Caco-2 (cell line): ENCODE results near the gene RRAS2. TPM values are rescaled to one million over a fixed set of nuclear protein-coding genes. Genes with fewer than 3 reads are reported as not detected.

Experiments
- BruUV-seq: library from RNA; stranded (reverse); fragments of 400-500 nt; replicated peaks from 2 replicates; lab custom pipeline; 2021; lab: Mats Ljungman, UMichigan
- CTCF ChIA-PET: fragments of 300-600 bp; sonication (Branson Sonifier 250); formaldehyde crosslinking; loops from one replicate; lab custom pipeline; 2022; ENCODE audit warnings: antibody characterized with exemption; lab: Charles Lee
- POLR2A ChIA-PET: fragments of 300-600 bp; sonication (Branson Sonifier 250); formaldehyde crosslinking; loops from one replicate; lab custom pipeline; 2022; ENCODE audit warnings: antibody characterized with exemption; lab: Charles Lee
- DNase-seq, 2 experiments: peaks; one replicate each; pipeline versions ENCODE4 v3.0.0 to v3.0.0-alpha.2; 2020 to 2022
- H3K27me3 ChIP-seq: replicated peaks from 2 replicates; pipeline ENCODE4 v1.6.0; 2011; ENCODE audit warnings: low read length; ENCODE audit not compliant: control insufficient read depth, insufficient read depth
- H3K36me3 ChIP-seq: 2 replicates; pipeline ENCODE4 v1.5.1; 2011; ENCODE audit warnings: low read length; ENCODE audit not compliant: control insufficient read depth, insufficient read depth
- H3K4me1 ChIP-seq: fragments of 250-450 bp; sonication (Bioruptor Pico); 2 replicates; pipeline ENCODE4 v1.5.1; 2020; ENCODE audit warnings: mild to moderate bottlenecking
- H3K4me3 ChIP-seq: 2 replicates; pipeline ENCODE4 v1.5.1; 2011; ENCODE audit warnings: low read depth, mild to moderate bottlenecking, control low read depth, low read length
- H3K9me3 ChIP-seq: fragments of 250-450 bp; sonication (Bioruptor Pico); 2 replicates; pipeline ENCODE4 v1.5.1; 2020; ENCODE audit warnings: mild to moderate bottlenecking, moderate library complexity
- H3K27ac Mint-ChIP-seq: one replicate; pipeline ENCODE4 v1.8.0; 2022; ENCODE audit warnings: mixed read lengths; ENCODE audit not compliant: unreplicated experiment
- H3K27me3 Mint-ChIP-seq: one replicate; pipeline ENCODE4 v1.8.0; 2022; ENCODE audit warnings: mixed read lengths; ENCODE audit not compliant: insufficient read depth, unreplicated experiment
- H3K36me3 Mint-ChIP-seq: one replicate; pipeline ENCODE4 v1.8.0; 2022; ENCODE audit warnings: mild to moderate bottlenecking, mixed read lengths; ENCODE audit not compliant: insufficient read depth, unreplicated experiment
- H3K4me1 Mint-ChIP-seq: one replicate; pipeline ENCODE4 v1.8.0; 2022; ENCODE audit warnings: low read depth, mixed read lengths; ENCODE audit not compliant: unreplicated experiment
- H3K4me3 Mint-ChIP-seq: one replicate; pipeline ENCODE4 v1.8.0; 2022; ENCODE audit warnings: mild to moderate bottlenecking, moderate library complexity, mixed read lengths; ENCODE audit not compliant: unreplicated experiment
- H3K9me3 Mint-ChIP-seq: one replicate; pipeline ENCODE4 v1.8.0; 2022; ENCODE audit warnings: mixed read lengths; ENCODE audit not compliant: unreplicated experiment
- intact Hi-C: fragments of 100-400 bp; cut with micrococcal nuclease; formaldehyde crosslinking; loops from one replicate; pipeline ENCODE4 v1.10.0; 2022; ENCODE audit not compliant: unreplicated experiment
- total RNA-seq: library from RNA; stranded (reverse); gene quantifications from 2 replicates; pipeline ENCODE4 v1.2.3, GENCODE V29; 2022
- TF ChIP-seq, protein P1 (sequence below), 2 experiments: fragments of 200-600 bp in 1 of 2; IDR thresholded peaks; 1 replicate in 1 of 2; 2 replicates in 1 of 2; pipeline versions ENCODE4 v1.5.1 to v1.8.0; 2011 to 2022; ENCODE audit warnings: antibody characterized with exemption in 1 of 2, control low read depth in 1 of 2, inconsistent platforms in 1 of 2, low read depth in 1 of 2, low read length in 1 of 2, mild to moderate bottlenecking in 1 of 2, moderate library complexity in 1 of 2; ENCODE audit not compliant: insufficient read depth in 1 of 2, severe bottlenecking in 1 of 2, unreplicated experiment in 1 of 2

RRAS2 gene
- total RNA-seq, 1 experiment from 2014 or later = 94.7 TPM

DNA sequence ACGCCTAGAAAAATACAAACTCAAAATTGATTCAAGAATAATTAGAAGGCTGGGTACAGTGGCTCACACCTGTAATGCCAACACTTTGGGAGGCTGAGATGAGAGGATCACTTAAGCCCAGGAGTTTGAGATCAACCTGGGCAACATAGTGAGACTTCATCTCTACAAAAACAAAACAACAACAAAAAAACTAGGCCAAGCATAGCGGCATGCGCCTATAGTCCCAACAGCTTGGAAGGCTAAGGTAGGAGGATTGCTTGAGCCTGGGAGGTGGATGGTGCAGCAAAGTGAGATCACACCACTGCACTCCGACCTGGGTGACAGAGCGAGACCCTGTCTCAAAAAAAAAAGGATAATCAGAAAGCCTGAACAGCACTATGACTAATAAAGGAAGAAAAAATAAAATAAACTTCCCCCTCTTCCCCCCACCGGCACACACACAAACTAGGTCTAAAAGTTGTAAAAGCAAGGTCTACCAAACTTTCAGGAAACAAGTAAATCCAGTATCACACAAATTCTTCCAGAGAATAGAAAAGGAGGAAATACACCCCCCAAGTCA lies 35.8 kb downstream of the RRAS2 start:
- Histone ChIP-seq H3K9me3 (no peaks in the 10 kb centered on the region), H3K4me3 (no peak overlapping the region), H3K4me1 (no peaks in the 10 kb centered on the region), H3K36me3 (no peaks in the 10 kb centered on the region), H3K27me3 (no peaks in the 10 kb centered on the region)
- Mint-ChIP-seq H3K9me3 (no peaks in the 10 kb centered on the region), H3K27me3 (no peaks in the 10 kb centered on the region), H3K4me1 (peaks cover 10% of the 10 kb centered on the region), H3K27ac (no peak overlapping the region), H3K4me3 (no peak overlapping the region), H3K36me3 (no peaks in the 10 kb centered on the region)
- ChIA-PET CTCF (no interaction called here), POLR2A (no interaction called here)
- no TSS peak for BruUV-seq
- TF ChIP-seq, protein P1, sequence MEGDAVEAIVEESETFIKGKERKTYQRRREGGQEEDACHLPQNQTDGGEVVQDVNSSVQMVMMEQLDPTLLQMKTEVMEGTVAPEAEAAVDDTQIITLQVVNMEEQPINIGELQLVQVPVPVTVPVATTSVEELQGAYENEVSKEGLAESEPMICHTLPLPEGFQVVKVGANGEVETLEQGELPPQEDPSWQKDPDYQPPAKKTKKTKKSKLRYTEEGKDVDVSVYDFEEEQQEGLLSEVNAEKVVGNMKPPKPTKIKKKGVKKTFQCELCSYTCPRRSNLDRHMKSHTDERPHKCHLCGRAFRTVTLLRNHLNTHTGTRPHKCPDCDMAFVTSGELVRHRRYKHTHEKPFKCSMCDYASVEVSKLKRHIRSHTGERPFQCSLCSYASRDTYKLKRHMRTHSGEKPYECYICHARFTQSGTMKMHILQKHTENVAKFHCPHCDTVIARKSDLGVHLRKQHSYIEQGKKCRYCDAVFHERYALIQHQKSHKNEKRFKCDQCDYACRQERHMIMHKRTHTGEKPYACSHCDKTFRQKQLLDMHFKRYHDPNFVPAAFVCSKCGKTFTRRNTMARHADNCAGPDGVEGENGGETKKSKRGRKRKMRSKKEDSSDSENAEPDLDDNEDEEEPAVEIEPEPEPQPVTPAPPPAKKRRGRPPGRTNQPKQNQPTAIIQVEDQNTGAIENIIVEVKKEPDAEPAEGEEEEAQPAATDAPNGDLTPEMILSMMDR (IDR thresholded peaks at IDR 0.05; ENCODE audit: insufficient read depth in 1 of 2, low read depth in 1 of 2, low read length in 1 of 2, severe bottlenecking in 1 of 2, unreplicated experiment in 1 of 2) = no peak
- DNase-seq = no peak
- intact Hi-C loops = no loop called here

- no TSS peak for BruUV-seq
- no peak overlapping the region for H3K27ac Mint-ChIP-seq
- Histone ChIP-seq H3K27me3 (no peaks in the 10 kb centered on the region), H3K9me3 (no peaks in the 10 kb centered on the region), H3K36me3 (no peaks in the 10 kb centered on the region), H3K4me1 (no peaks in the 10 kb centered on the region), H3K4me3 (no peak overlapping the region)
- no peaks in the 10 kb centered on the region for H3K27me3 Mint-ChIP-seq
- no peaks in the 10 kb centered on the region for H3K36me3 Mint-ChIP-seq
- H3K4me3 Mint-ChIP-seq = no peak overlapping the region
- ChIA-PET CTCF (interaction anchor here (1.0 kb wide), 1 partner anchor 14 kb away, joined by 3 read pairs; no protein-coding TSS in a partner anchor), POLR2A (no interaction called here)
- intact Hi-C loops = no loop called here
- peaks cover 10% of the 10 kb centered on the region for H3K4me1 Mint-ChIP-seq
- TF ChIP-seq, protein P1 (IDR thresholded peaks at IDR 0.05; ENCODE audit: insufficient read depth in 1 of 2, low read depth in 1 of 2, low read length in 1 of 2, severe bottlenecking in 1 of 2, unreplicated experiment in 1 of 2) = no peak
- H3K9me3 Mint-ChIP-seq = no peaks in the 10 kb centered on the region
- DNase-seq = no peak
Measured at GRCh38 chr11:14322510-14322909, 36.5 kb downstream of the RRAS2 start.

GRCh38 chr11:14320020-14320419 lies 39.0 kb downstream of the RRAS2 start:
- ChIA-PET CTCF (interaction anchor here (0.7 to 1.7 kb wide), 2 partner anchors 12 to 18 kb away, joined by 3 to 5 read pairs; no protein-coding TSS in a partner anchor), POLR2A (no interaction called here)
- Histone ChIP-seq H3K9me3 (no peaks in the 10 kb centered on the region), H3K4me1 (0 out of 2 replicates have a peak, but pooled peaks cover 7% of the 10 kb centered on the region), H3K4me3 (no peak overlapping the region), H3K36me3 (no peaks in the 10 kb centered on the region), H3K27me3 (no peaks in the 10 kb centered on the region)
- TF ChIP-seq, protein P1 (IDR thresholded peaks at IDR 0.05; ENCODE audit: insufficient read depth in 1 of 2, low read depth in 1 of 2, low read length in 1 of 2, severe bottlenecking in 1 of 2, unreplicated experiment in 1 of 2) = no peak
- H3K9me3 Mint-ChIP-seq = no peaks in the 10 kb centered on the region
- peaks cover 10% of the 10 kb centered on the region for H3K4me1 Mint-ChIP-seq
- H3K27me3 Mint-ChIP-seq = no peaks in the 10 kb centered on the region
- intact Hi-C loops = no loop called here
- no peak overlapping the region for H3K27ac Mint-ChIP-seq
- no peak for DNase-seq
- BruUV-seq = no TSS peak
- H3K4me3 Mint-ChIP-seq = no peak overlapping the region
- H3K36me3 Mint-ChIP-seq = no peaks in the 10 kb centered on the region
